Stimulated activated CD4-positive, alpha-beta T cell treated with anti-CD3 and anti-CD28 coated beads, Interleukin-2, amount 100 ng/mL, for 48 hours (primary cell): Measurements from ENCODE around the gene TANGO6.

Experiments
- DNase-seq, 2 donors: peaks; one replicate each; pipeline ENCODE4 v3.0.0-alpha.2; 2020

Gene TANGO6

GRCh38 chr16:68915589-68915988 lies 72.3 kb downstream of the TANGO6 start:
- no peak for DNase-seq

GRCh38 chr16:68917541-68917940 lies 74.2 kb downstream of the TANGO6 start:
- DNase-seq, result no peak

- no peak for DNase-seq
Measured at GRCh38 chr16:68920349-68920748, 77.0 kb downstream of the TANGO6 start.

GRCh38 chr16:68921637-68922036 lies 78.3 kb downstream of the TANGO6 start:
- no peak for DNase-seq

GRCh38 chr16:68923116-68923515 lies 79.8 kb downstream of the TANGO6 start:
- DNase-seq, result no peak

- no peak for DNase-seq
Measured at GRCh38 chr16:68927018-68927417, 83.7 kb downstream of the TANGO6 start.

GRCh38 chr16:68931196-68931595 lies 87.9 kb downstream of the TANGO6 start:
- no peak for DNase-seq

GRCh38 chr16:68934402-68934801 lies 91.1 kb downstream of the TANGO6 start:
- no peak for DNase-seq

- DNase-seq, result no peak
Measured at GRCh38 chr16:68935008-68935407, 91.7 kb downstream of the TANGO6 start.

GRCh38 chr16:68936736-68937631 lies 93.7 kb downstream of the TANGO6 start:
- DNase-seq, result no peak

GRCh38 chr16:68939692-68940320 lies 96.5 kb downstream of the TANGO6 start:
- no peak for DNase-seq

GRCh38 chr16:68940816-68941215 lies 97.5 kb downstream of the TANGO6 start:
- no peak for DNase-seq

- no peak for DNase-seq
Measured at GRCh38 chr16:68943961-68944360, 100.6 kb downstream of the TANGO6 start.

- no peak for DNase-seq
Measured at GRCh38 chr16:68948230-68948910, 105.0 kb downstream of the TANGO6 start.

- DNase-seq, result no peak
Measured at GRCh38 chr16:68951991-68952877, 108.9 kb downstream of the TANGO6 start.

- DNase-seq, result no peak
Measured at GRCh38 chr16:68954911-68955635, 111.7 kb downstream of the TANGO6 start.

- DNase-seq, result no peak
Measured at GRCh38 chr16:68960910-68961309, 117.6 kb downstream of the TANGO6 start.

GRCh38 chr16:68961778-68962402 lies 118.6 kb downstream of the TANGO6 start:
- no peak for DNase-seq

- no peak for DNase-seq
Measured at GRCh38 chr16:68969338-68969737, 126.0 kb downstream of the TANGO6 start.

GRCh38 chr16:68972013-68972412 lies 128.7 kb downstream of the TANGO6 start:
- no peak for DNase-seq

GRCh38 chr16:68972720-68973119 lies 129.4 kb downstream of the TANGO6 start:
- no peak for DNase-seq
